Cardiac muscle cell (in vitro differentiated cells and primary cell): ENCODE data around the gene TAAR2. TPM values are rescaled to one million over a fixed set of nuclear protein-coding genes. Genes with fewer than 3 reads are reported as not detected.
"Not testable (repeated sequence)": the region's sequence is repeated elsewhere in the genome, so short reads cannot be mapped to it uniquely, and the experiment has no call there.

Experiments
- DNase-seq, 2 donors: peaks; one replicate each; pipeline versions ENCODE4 v3.0.0 to v3.0.0-alpha.2; 2010 to 2017; ENCODE audit warnings: low read depth in 1 of 2, low spot score in 1 of 2
- H3K27ac ChIP-seq: fragments of 200-600 bp; sonication (generic); 2 replicates; pipeline ENCODE4 v1.5.1; 2016
- H3K27me3 ChIP-seq: fragments of 200-600 bp; sonication (generic); 2 replicates; pipeline ENCODE4 v1.6.0; 2016; ENCODE audit warnings: control low read depth
- H3K36me3 ChIP-seq: fragments of 200-600 bp; sonication (generic); 2 replicates; pipeline ENCODE4 v1.5.1; 2016; ENCODE audit warnings: control low read depth
- H3K4me1 ChIP-seq: fragments of 200-600 bp; sonication (generic); 2 replicates; pipeline ENCODE4 v1.8.1; 2017; ENCODE audit warnings: low read depth, mild to moderate bottlenecking, mixed run types
- H3K4me3 ChIP-seq: fragments of 200-600 bp; sonication (generic); 2 replicates; pipeline ENCODE4 v1.5.1; 2016; ENCODE audit warnings: mild to moderate bottlenecking
- H3K9me3 ChIP-seq: fragments of 200-600 bp; sonication (generic); 2 replicates; pipeline ENCODE4 v1.5.1; 2017; ENCODE audit warnings: low read depth, mild to moderate bottlenecking, control low read depth
- CTCF ChIP-seq: IDR thresholded peaks from 2 replicates; pipeline ENCODE4 v1.5.1; 2012; ENCODE audit warnings: low read depth, mild to moderate bottlenecking, low read length
- polyA plus RNA-seq: library from polyadenylated mRNA; unstranded; fragments of >200 nt; fragmentation: Nextera tagmentation; extraction: Ambion mirVana; gene quantifications from 2 replicates; pipeline ENCODE4 v1.2.1, GENCODE V29; 2016
- total RNA-seq: library from RNA; depleted of rRNA; stranded (reverse); fragments of >200 nt; gene quantifications from 2 replicates; pipeline ENCODE4 v1.2.3, GENCODE V29; 2016

The TAAR2 gene
- total and polyA plus RNA-seq, 2 experiments from 2014 or later, result not detected

GRCh38 chr6:132612449-132613108, 11.5 kb downstream of the TAAR2 start:
- TF ChIP-seq CTCF, result no peak
- Histone ChIP-seq H3K4me3 (no peak overlapping the region), H3K36me3 (no peaks in the 10 kb centered on the region), H3K9me3 (no peaks in the 10 kb centered on the region), H3K27me3 (no peaks in the 10 kb centered on the region), H3K27ac (no peak overlapping the region), H3K4me1 (no peaks in the 10 kb centered on the region)
- DNase-seq, result no peak

- H3K27ac ChIP-seq, result no peak overlapping the region
- no peak overlapping the region for H3K4me3 ChIP-seq
- no peak for TF ChIP-seq CTCF
- no peaks in the 10 kb centered on the region for H3K36me3 ChIP-seq
- no peaks in the 10 kb centered on the region for H3K4me1 ChIP-seq
- H3K27me3 ChIP-seq, result no peaks in the 10 kb centered on the region
- no peak for DNase-seq
- no peaks in the 10 kb centered on the region for H3K9me3 ChIP-seq
Observed at GRCh38 chr6:132611616-132612015, 12.5 kb downstream of the TAAR2 start.

- Histone ChIP-seq H3K36me3 (no peaks in the 10 kb centered on the region), H3K4me1 (no peaks in the 10 kb centered on the region), H3K9me3 (no peaks in the 10 kb centered on the region), H3K27ac (no peak overlapping the region), H3K27me3 (no peaks in the 10 kb centered on the region), H3K4me3 (no peak overlapping the region)
- TF ChIP-seq CTCF, result no peak
- no peak for DNase-seq
Observed at GRCh38 chr6:132607544-132608233, 16.4 kb downstream of the TAAR2 start.

- DNase-seq, result no peak
- no peak for TF ChIP-seq CTCF
- Histone ChIP-seq H3K27ac (no peak overlapping the region), H3K4me1 (no peaks in the 10 kb centered on the region), H3K9me3 (no peaks in the 10 kb centered on the region), H3K36me3 (no peaks in the 10 kb centered on the region), H3K27me3 (no peaks in the 10 kb centered on the region), H3K4me3 (no peak overlapping the region)
Observed at GRCh38 chr6:132604635-132605152, 19.4 kb downstream of the TAAR2 start.

GRCh38 chr6:132600900-132601299, 23.2 kb downstream of the TAAR2 start:
- H3K36me3 ChIP-seq, H3K27ac ChIP-seq, H3K4me3 ChIP-seq, H3K27me3 ChIP-seq, DNase-seq, H3K4me1 ChIP-seq, H3K9me3 ChIP-seq: not testable (repeated sequence)

- Histone ChIP-seq H3K9me3 (no peaks in the 10 kb centered on the region), H3K36me3 (no peaks in the 10 kb centered on the region), H3K27me3 (no peaks in the 10 kb centered on the region), H3K27ac (no peak overlapping the region), H3K4me1 (no peaks in the 10 kb centered on the region), H3K4me3 (no peak overlapping the region)
- peak; percentile 2 to 34 for DNase-seq
- peak; percentile 30 for TF ChIP-seq CTCF
Observed at GRCh38 chr6:132598473-132598872, 25.6 kb downstream of the TAAR2 start.
